Glomerular visceral epithelial cell (primary cell): ENCODE data around the gene MRGPRF.
"Not testable (repeated sequence)": the region's sequence is repeated elsewhere in the genome, so short reads cannot be mapped to it uniquely, and the experiment has no call there.

Source experiments
- DNase-seq: peaks from one replicate; pipeline ENCODE4 v3.0.0-alpha.2; 2016; ENCODE audit errors: extremely low spot score

Gene MRGPRF

DNA sequence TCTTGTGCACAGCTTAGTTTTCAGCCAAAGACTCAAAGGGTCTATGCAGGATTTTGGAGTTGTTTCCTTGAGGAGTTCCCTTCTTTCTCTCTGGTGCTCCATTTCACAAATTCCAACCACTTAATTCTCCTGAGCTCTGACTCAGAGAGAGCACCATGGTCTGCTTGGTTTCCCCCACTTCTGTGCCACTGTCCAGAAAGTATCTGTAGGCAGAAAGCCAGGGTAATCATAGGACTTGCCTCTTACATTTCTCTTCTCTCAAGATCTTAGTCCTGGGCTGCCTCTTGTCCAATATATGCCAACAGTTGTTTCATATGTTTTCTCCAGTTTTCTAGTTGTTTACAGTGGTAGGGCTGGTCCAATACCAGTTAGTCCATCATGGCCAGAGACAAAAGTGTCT lies 25.8 kb downstream of the MRGPRF start:
- DNase-seq, result no peak

DNA sequence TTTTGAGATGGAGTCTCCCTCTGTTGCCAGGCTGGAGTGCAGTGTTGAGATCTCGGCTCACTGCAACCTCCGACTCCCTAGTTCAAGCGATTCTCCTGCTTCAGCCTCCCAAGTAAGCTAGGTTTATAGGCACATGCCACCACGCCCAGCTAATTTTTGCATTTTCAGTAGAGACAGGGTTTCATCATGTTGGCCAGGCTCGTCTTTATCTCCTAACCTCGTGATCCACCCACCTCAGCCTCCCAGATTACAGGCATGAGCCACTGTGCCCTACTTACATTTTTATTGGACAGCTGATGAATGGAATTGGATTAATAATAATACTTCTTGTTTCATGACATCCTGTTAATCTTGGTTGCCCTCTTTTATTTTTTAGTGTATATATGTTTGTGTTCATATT lies 29.2 kb downstream of the MRGPRF start:
- no peak for DNase-seq

DNA sequence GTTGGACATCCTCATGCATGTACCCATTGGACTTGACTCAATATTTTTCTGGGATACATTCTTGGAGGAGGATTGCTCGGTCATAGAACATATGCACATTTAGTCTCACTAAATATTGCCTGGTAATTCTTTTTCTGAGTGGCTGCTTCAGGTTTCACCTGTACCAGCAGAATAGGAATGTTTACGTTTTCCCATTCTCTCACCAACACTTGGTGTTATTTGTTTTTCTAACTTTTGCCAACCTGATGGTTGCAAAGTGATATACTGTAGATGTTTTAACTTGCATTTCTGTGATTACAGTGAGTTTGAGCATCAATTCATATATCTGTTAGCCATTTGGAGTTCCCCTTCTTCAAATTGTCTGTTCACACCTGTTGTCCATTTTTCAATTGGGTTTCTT lies 30.9 kb downstream of the MRGPRF start:
- no peak for DNase-seq

DNA sequence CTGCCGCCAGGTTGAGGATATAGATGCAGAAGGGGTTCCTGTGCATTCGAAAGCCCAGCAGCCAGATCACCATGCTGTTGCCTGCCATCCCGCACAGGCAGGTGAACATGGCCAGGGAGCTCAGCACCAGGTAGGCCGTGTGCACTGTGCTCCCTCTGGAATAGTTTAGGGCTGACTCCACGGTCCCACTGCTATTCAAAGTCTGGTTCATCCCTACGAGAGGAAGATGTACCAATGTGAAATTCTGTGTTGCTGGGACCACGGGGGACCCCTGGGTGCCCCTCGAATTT lies 32.3 kb downstream of the MRGPRF start, which contains the start of gene MRGPRD:
Gene MRGPRD, minus strand, starts transcription at position 211 of the 290 bp plus-strand sequence. Its CDS starts 0 bp downstream, at position 211.
- DNase-seq, result no peak

DNA sequence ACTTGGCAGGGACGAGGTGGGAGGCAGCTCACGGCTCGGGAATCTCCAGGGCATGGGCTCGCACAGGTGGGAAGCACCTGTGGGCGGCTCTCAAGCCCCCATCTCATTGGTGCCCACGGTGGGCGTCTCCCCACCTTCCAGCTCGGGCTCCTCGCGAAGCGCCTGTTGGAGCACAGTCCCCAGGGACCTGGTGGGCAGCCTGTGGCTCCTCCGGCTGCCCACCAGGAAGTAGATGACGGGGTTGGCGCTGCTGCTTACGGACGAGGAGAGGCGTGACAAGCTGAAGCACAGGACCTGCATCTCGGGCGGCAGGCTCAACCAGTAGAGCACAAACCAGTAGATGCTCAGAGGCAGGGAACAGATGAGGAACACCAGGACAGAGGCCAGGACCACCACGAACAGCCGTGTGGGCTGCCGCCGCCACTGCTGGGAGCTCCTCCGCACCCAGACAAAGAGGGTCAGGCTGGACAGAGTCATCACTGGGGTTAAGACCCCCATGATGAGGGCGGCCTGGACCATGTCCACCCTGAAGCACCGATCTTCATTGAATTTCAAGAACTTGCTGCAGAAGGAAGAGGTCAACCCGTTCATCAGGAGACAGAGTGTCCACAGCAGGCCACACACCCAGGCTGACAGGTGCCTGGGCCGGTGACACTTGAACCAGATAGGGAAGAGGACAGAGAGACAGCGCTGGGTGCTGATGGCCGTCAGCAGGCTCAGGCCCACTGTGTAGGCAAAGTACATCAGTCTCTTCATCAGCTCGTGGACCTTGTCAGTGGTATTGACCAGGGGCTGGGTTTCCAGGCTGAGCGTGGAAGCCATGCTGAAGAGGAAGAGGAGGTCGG lies 32.9 kb downstream of the MRGPRF start:
- no peak for DNase-seq

DNA sequence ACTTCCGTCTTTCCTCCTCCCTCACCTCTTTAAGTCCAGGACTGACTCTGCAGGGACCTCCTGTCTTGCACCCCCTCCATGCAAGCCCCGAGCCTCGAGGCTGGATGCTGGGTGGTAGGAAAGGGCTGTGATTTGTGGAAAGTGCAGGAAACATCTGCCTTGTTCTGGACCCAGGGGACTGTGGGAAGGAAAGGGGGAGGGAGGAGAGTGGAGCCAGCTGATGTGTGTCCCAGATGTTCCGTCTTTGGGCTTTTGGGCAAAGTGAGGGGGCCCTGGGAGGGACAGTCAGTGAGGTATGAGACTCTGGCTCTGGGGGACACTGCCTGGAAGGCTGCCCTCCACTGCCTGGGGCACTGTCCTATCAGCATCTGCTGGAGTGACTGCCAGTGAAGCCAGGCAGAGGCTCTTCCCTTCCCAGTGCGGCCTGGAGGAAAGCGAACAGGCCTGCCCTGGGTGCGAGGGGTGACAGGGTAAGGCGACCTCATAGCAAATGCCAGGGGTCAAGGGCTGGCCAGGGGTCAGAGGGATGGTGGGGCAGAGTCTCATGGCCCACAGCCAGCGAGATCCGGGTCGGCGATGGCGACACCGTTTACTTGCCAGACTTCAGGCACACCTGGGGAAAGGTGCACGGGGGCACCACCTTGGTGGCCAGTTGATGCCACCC lies 34.0 kb downstream of the MRGPRF start:
- no peak for DNase-seq

DNA sequence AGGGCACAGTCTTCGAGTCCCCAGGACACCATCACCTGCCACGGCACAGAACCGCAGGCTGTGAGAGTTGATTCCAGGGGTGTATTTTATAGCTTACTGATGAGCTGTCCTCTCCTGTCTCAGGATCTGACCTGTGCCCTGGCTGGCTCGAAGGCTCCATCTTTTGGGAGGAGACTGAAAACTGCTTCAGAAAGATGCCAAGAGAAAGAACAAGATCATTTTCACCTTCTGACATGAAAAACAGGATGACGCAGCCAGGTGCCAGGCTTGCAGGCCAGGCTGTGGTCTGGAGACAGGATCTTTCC lies 34.5 kb downstream of the MRGPRF start:
- DNase-seq, result no peak

DNA sequence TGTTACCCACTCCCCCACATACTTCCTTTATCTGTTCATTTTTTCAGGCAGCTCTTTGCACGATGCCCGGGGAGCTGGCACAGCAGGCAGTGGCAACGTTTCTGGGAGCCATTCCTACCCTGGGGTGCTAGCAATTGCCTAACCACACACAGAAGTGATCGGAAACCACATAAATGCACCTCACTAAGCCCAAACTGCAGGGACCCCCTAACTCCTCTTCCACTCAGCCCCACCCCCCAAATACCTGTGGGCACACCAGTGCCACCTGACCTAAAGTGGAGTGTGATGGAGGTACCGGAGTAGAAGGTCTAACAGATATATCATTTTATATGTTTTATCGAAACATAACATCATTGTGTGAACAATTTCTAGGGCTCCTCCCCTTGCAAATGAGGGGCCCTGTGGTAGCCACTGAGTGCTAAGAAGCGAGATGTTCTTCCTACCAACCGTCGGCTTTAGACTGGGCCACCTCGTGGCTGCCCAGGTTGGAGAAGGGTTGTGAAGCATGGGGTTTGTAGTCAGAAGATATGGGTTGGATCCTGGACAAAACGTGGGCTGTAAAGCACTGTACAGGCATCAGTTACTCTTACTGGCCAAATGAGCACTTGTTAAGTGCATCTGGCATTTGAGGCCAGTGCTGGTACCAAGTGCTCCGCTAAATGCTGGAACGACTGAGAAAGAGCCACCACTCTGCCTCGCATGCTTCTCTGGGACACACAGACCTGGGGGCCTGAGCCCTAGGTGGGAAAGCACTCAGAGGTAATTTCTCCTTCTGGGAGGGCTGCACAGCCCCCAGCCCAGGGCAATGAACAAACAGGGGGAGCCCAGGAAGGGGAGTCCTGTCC lies 35.0 kb downstream of the MRGPRF start:
- no peak for DNase-seq

DNA sequence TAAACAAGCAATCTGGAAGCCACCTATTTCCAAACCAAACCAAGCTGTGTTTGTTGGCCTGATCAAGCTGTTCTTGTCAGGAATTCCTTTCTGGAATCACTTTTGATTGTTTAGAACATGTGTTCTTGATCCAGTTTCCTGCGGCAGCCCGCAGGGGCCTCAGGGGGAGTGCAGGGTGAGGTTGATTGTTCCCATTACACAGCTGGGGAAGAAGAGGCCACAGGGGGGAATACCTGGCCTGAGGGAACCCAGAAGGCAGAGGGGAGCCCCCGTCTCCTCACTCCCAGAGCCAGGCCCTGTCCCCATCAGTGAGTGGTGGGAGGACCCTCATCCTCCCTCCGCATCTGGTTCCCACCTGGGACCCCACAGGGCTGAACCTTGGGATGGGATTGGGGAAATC lies 36.5 kb downstream of the MRGPRF start:
- DNase-seq, result no peak

DNA sequence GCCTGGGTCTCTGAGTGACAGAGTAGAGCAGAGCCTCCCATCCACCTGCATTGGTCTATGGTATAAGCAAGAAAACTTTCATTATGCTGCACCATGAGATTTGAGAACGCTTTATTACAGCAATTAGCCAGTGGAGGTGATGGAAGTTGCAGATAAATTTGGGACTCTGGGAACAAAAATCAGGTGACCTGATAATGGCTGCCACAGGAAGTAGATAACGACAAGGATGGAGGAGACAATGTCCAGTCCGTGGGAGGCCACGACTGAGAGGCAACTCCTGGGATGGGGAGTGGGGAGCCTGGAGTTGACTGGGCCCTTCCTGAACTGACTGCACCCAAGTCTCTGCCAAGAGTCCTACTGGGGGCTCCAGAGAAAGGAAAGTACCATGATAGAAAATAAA lies 37.0 kb downstream of the MRGPRF start:
- no peak for DNase-seq

DNA sequence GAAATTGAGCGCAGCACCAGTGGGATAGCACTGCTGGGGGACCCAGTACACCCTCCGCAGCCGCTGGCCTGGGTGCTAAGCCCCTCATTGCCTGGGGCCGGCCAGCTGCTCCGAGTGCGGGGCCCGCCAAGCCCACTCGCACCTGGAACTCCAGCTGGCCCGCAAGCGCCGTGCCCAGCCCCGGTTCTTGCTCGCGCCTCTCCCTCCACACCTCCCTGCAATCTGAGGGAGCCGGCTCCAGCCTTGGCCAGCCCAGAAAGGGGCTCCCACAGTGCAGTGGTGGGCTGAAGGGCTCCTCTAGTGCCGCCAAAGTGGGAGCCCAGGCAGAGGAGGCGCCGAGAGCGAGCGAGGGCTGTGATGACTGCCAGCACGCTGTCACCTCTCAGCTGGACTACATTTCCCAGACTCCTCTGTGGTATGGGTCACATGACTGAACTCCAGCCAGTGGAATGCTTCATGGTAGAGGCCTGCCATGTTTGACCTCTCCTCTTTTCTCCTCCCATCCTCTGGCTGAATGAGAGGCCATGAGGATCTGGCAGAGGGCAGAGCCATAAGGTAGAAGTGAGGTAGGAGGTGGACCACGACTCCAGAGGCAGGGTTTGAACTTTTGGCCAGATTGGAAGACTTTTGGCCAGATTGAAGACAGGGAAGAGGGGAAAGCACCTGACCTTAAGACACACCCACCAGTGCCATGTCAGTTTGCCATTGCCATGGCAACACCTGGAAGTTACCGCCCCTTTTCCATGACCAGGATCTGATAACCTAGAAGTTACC lies 38.4 kb downstream of the MRGPRF start:
- no peak for DNase-seq

DNA sequence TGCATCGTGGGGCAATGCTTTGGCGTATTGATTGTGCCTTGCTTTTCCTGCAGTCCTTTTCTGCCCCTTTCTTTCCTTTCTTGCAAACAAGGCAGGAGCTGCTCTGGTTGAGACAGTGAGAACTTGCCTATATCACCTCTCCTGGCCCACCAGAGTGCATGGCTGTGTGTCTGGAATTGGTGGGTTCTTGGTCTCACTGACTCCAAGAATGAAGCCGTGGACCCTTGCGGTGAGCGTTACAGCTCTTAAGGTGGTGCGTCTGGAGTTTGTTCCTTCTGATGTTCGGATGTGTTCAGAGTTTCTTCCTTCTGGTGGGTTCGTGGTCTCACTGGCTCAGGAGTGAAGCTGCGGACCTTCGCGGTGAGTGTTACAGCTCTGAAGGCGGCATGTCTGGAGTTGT lies 39.3 kb downstream of the MRGPRF start:
- DNase-seq, result not testable (repeated sequence)

DNA sequence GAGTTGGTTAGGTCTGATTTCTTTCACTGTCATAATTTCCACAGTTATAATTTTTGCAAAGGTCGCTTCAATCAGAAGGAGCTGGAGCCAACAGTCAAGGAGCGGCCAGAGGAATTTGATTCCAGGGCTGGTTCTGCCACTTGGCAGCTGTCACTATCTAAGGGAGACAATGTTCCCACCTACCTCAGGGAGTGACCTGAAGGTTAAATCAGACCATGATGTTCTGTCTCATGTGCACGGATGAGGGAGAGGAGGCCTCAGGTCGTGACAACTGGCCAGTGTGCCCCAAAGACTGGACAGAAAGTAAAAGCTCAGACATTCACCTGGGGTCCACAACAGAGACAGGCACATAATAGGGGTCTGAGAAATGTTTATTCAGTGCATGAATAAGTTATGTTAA lies 39.8 kb downstream of the MRGPRF start:
- DNase-seq, result no peak

DNA sequence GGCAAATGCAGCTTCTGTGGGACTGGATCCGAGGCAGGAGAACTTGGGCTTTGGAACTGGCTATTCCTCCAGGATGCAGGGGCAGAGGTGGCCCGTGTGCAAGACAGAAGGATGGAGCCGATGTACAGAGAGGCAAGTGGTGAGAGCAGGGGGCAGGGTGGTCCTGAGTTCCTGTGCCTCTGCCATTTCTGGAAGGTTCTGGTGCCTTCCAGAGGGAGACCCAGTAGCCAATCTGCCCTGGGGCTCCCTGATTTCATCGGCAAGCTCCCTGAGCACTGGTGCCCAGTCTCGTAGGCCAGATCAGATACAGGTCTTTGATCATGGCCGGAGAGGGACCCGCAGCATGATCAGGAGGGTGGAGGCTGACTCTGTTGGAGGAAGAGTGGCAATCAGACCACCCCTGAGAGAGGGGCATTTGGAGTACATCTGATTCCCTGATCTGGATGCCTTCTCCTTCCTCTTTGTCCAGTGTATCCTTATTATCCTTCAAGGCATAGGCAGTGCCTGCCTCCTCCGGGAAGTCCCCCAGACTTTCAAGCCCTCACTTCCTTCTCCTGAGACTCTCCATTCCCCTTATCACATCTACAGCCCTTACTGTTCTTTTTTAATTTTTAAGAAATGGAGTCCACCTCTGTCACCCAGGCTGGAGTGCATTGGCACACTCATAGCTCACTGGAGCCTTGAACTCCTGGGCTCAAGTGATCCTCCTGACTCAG lies 42.0 kb downstream of the MRGPRF start:
- no peak for DNase-seq

DNA sequence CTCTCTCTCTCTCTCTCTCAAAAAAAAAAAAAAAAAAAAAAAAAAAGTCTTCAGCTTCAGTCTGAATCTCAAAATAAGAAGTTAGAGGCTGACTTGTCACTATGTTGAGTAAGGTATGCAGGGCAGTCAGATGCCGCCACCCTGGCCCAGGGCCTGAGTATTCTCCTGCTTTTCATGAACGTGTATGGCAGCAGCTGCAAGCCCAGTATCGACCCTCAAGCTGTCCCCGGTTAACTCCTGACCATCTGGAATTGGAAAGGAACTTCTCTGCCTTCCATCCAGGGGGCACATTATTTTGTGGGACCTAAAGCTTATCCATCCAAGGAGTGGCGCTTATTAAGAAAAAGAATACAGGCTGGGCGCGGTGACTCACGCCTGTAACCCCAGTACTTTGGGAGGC lies 43.7 kb downstream of the MRGPRF start:
- DNase-seq, result no peak

DNA sequence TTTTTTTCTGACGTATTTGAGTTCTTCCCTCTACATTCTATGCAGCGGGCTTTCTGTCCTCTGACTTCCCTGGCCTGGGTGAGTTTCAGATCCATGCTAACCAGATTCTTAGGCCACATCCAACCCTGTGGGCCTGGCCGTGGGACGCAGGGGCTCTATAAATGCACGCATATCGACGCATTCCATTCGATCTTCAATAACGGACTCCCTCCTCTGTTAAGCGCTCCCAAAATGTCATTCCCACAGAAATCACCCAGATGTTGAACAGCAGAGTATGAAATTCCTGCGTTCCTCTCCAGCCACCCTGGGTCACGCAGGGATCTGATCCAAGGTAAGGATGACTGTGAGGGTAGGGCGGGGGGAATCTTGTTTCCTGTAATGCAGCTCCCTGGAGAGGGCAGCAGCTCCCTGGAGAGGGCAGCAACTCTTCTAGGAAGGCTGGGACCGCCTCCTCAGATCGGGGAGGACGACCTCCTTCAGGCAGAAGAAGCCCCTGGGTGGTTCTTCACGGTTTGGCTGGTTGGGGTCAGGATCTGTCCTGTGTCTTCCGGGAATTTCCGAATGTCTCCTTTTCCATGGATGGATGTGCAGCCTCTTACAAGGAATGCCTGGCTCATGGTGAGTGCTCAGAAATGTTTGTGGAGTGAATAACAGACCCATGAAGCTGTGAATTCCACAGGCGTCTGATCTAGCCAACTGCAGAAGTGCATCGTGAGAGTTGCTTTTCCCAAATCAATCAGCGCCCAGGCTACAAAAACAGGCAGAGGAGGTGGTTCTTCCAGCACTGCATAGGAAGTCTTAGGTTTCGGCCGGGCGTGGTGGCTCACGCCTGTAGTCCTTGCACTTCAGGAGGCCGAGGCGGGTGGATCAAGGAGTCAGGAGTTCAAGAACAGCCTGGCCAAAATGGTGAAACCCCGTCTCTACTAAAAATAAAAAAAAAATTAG lies 44.5 kb downstream of the MRGPRF start:
- no peak for DNase-seq

DNA sequence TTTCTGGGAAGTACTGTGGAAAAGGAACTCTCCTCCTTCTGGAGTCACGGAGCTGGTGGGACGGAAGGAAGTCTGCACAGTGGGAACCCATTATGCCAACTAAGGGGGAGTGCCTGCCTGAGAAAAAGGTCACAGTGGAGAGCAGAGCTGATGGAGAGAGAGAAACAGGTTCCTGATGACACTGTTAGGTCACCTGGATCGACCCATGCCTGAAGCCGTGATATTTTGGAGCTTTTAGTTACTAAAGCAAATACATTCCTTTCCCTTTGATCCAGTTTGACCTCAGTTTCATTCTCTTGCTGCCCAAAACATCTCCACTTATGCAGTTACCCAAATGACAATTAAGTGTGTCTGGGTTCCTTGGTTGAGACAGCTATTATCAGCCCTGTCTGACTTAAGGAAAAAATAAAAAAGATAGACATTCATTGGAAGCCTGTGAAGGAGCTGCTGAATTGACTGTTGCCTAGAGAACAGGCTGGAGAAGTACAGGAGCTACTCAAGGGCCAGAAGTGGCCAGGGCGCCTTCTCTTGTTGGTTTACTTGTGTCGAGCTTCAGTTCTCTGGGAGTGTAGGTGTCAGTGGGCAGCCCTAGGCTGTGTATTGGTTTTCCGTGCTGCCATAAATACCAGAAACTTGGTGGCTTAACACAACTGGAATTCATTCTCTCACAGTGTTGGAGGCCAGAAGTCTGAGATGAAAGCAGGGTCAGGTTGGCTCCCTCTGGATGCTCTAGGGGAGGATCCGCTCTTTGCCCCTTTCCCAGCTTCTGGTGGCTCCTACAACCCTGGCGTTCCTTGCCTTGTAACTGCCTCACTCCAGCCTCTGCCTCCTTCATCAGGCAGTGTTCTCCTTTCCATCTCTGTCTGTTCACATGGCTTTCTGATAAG lies 45.9 kb downstream of the MRGPRF start:
- DNase-seq, result no peak

DNA sequence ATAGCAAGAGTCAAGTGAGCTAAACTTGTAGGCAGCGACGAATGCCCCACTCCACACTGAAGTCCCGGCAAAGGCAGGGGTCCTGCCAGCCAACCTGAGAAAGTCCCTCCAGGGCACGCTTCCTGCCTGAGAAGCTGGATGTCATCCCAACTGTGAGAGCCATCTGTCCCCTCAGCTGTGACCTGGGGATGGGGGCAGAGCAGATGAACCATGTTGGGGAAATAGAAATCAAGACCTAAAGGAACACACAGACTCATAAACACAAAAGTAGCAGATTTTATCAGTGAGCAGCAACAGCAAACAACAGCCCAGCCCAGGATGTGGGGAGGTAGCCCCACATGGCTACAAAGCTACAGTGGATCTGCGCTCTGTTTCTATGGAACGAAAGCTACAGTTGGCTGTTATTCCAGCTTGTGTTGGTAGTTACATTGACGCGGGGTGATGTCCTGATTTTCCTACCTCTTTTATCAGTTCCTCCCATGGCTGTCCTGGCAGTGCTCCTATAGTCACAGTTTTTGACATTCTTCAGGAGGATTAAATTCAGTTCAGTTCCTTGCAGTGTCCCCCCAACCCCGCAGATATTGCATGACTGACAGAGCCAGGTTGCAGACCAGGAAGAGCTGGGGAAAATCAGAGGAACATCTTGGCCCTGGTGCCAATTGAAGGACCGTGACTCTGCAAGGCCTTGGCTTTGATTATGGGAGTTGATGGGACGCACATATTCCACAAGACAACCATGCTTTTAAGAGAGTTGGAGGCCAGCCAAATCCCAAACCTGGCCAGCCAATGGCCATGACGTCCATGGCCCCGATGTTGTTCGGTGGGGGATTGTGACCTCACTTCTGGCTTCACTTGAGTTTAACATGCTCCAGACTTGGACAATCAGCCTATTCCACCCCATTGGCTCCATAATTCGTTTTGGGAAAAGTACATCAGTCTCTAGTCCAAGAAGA lies 46.9 kb downstream of the MRGPRF start:
- no peak for DNase-seq
